Gastroesophageal sphincter (tissue), 3 donors: ENCODE data around the gene ECI1.

Source experiments
- EP300 ChIP-seq: sonication (generic); formaldehyde crosslinking; IDR thresholded peaks from one replicate; pipeline ENCODE4 v1.6.1; 2017; ENCODE audit warnings: antibody characterized with exemption, mild to moderate bottlenecking
- POLR2A ChIP-seq, 2 donors: fragments of 450-650 bp; IDR thresholded peaks; one replicate each; pipeline ENCODE4 v1.6.1; 2017; ENCODE audit warnings: antibody characterized with exemption in 2 of 2, mild to moderate bottlenecking in 2 of 2, moderate library complexity in 1 of 2
- POLR2AphosphoS5 ChIP-seq: sonication (generic); formaldehyde crosslinking; IDR thresholded peaks from one replicate; pipeline ENCODE4 v1.6.1; 2017; ENCODE audit warnings: antibody characterized with exemption
- TF ChIP-seq, protein P1 (sequence below), 4 experiments: fragments of 200-600 bp in 2 of 4; fragments of 450-650 bp in 2 of 4; sonication (generic) in 1 of 4; IDR thresholded peaks; one replicate each; pipeline ENCODE4 v1.5.1; 2017 to 2019; ENCODE audit warnings: antibody characterized with exemption in 4 of 4, mild to moderate bottlenecking in 2 of 4, moderate library complexity in 2 of 4

DNA sequence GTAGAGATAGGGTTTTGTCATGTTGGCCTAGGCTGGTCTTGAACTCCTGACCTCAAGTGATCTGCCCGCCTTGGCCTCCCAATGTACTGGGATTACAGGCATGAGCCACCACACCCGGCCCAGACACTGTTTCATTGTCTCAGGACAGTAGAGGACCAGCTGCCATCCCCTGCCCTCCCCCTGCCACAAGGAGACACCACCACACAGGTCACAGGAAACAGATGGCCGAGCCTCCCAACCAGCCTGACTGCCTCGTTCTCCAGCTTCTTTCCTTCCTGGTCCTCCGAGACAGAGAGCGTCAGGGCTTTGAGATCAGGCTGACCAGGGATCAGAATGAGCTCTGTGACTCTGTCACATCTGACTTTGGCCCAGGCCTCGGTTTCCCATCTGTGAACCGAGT is 37.3 kb upstream of the ECI1 start:
- TF ChIP-seq, protein P1, sequence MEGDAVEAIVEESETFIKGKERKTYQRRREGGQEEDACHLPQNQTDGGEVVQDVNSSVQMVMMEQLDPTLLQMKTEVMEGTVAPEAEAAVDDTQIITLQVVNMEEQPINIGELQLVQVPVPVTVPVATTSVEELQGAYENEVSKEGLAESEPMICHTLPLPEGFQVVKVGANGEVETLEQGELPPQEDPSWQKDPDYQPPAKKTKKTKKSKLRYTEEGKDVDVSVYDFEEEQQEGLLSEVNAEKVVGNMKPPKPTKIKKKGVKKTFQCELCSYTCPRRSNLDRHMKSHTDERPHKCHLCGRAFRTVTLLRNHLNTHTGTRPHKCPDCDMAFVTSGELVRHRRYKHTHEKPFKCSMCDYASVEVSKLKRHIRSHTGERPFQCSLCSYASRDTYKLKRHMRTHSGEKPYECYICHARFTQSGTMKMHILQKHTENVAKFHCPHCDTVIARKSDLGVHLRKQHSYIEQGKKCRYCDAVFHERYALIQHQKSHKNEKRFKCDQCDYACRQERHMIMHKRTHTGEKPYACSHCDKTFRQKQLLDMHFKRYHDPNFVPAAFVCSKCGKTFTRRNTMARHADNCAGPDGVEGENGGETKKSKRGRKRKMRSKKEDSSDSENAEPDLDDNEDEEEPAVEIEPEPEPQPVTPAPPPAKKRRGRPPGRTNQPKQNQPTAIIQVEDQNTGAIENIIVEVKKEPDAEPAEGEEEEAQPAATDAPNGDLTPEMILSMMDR (IDR thresholded peaks at IDR 0.05), result no peak
- TF ChIP-seq EP300 (no peak), POLR2A (IDR thresholded peaks at IDR 0.05) (no peak), POLR2AphosphoS5 (no peak)
